Measurements from ENCODE around the gene RCBTB2. TPM values are rescaled to one million over a fixed set of nuclear protein-coding genes. Genes with fewer than 3 reads are reported as not detected.

RCBTB2 gene
- total RNA-seq, 1 experiment from 2014 or later, result 11.7 TPM

DNA sequence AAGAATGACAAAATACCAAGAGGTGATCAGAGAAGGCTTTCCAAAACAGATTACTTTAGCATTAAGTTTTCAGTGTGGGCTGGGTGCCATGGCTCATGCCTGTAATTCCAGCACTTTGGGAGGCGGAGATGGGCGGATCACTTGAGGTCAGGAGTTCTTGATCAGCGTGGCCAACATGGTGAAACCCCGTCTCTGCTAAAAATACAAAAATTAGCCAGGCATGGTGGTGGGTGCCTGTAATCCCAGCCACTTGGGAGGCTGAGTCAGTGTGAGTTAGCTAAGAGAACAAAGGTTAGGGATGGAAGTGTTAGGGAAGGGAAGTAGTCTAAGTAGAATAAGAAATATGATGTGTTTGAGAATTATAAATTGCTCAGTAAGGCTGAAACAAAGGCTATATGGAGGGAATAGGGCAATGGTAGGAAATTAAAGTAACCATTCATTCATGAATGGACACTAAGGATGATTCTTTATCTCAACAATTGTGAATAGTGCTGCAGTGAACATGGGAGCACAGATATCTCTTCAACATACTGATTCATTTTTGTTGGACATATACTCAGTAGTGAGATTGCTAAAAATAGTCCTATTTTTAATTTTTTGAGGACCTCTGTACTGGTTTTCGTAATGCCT, 3.9 kb upstream of the RCBTB2 start:
- Histone ChIP-seq H4K91ac (ENCODE audit: insufficient read length, low read depth, low read length) (no peak overlapping the region), H3K14ac (ENCODE audit: insufficient read depth, low read length) (no peak overlapping the region), H3K23ac (ENCODE audit: insufficient read length, low read depth, low read length) (no peak overlapping the region), H4K8ac (replicated peaks; ENCODE audit: insufficient read length, low read depth, low read length) (no peak overlapping the region), H3K9ac (ENCODE audit: extremely low read depth, insufficient read length, low read length) (no peak overlapping the region), H2BK12ac (ENCODE audit: insufficient read length, low read depth, low read length) (no peak overlapping the region), H4K5ac (ENCODE audit: insufficient read length, low read depth, low read length) (no peak overlapping the region), H3K4me1 (ENCODE audit: insufficient read depth, low read length) (no peaks in the 10 kb centered on the region; the same call in 1 of the 2 replicates), H2BK20ac (ENCODE audit: low read depth, low read length, poor library complexity, severe bottlenecking) (no peak overlapping the region), H3K4me2 (ENCODE audit: insufficient read depth, insufficient read length, low read length) (no peak overlapping the region), H3K4ac (ENCODE audit: low read depth, low read length) (no peak overlapping the region), H3K56ac (ENCODE audit: insufficient read length, low read depth, low read length) (no peak overlapping the region), H4K20me1 (ENCODE audit: control insufficient read depth, insufficient read depth, insufficient read length) (no peaks in the 10 kb centered on the region), H3K27ac (ENCODE audit: insufficient read length, low read depth, low read length) (no peak overlapping the region), H3T11ph (ENCODE audit: low read length) (no peak overlapping the region), H2BK120ac (ENCODE audit: low read depth, low read length, poor library complexity, severe bottlenecking) (no peak overlapping the region), H3K79me2 (ENCODE audit: insufficient read depth, low read length) (no peaks in the 10 kb centered on the region; the same call in 1 of the 2 replicates), H2BK5ac (ENCODE audit: insufficient read length, low read length) (no peak overlapping the region), H2AFZ (ENCODE audit: low read length) (no peak overlapping the region), H2BK15ac (ENCODE audit: low read depth, low read length) (no peak overlapping the region), H3K9me3 (ENCODE audit: control insufficient read depth, low read depth, low read length) (no peaks in the 10 kb centered on the region), H3K18ac (ENCODE audit: insufficient read length, low read depth, low read length) (no peak overlapping the region), H3K79me1 (ENCODE audit: insufficient read depth, low read depth, low read length, poor library complexity, severe bottlenecking) (no peaks in the 10 kb centered on the region), H3K23me2 (ENCODE audit: insufficient read length, low read depth, low read length, poor library complexity, severe bottlenecking) (peaks cover 5% of the 10 kb centered on the region), H3K27me3 (ENCODE audit: insufficient read depth, low read length) (no peaks in the 10 kb centered on the region), H2AK5ac (ENCODE audit: insufficient read length, low read length) (no peak overlapping the region)
- H3K9me3 Mint-ChIP-seq, result no peaks in the 10 kb centered on the region; a peak in 1 of 5 replicates
- H3K27me3 Mint-ChIP-seq (ENCODE audit: low read depth), result no peaks in the 10 kb centered on the region
- H3K4me3 Mint-ChIP-seq, result no peak overlapping the region
- TF ChIP-seq, protein P1, sequence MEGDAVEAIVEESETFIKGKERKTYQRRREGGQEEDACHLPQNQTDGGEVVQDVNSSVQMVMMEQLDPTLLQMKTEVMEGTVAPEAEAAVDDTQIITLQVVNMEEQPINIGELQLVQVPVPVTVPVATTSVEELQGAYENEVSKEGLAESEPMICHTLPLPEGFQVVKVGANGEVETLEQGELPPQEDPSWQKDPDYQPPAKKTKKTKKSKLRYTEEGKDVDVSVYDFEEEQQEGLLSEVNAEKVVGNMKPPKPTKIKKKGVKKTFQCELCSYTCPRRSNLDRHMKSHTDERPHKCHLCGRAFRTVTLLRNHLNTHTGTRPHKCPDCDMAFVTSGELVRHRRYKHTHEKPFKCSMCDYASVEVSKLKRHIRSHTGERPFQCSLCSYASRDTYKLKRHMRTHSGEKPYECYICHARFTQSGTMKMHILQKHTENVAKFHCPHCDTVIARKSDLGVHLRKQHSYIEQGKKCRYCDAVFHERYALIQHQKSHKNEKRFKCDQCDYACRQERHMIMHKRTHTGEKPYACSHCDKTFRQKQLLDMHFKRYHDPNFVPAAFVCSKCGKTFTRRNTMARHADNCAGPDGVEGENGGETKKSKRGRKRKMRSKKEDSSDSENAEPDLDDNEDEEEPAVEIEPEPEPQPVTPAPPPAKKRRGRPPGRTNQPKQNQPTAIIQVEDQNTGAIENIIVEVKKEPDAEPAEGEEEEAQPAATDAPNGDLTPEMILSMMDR (conservative IDR thresholded peaks at IDR 0.05), result no peak
- no CpG with 5 or more reads among the region's 5 CpGs for WGBS (ENCODE audit: extremely low coverage, insufficient read length, low lambda C conversion rate)
- no peaks in the 10 kb centered on the region for H3K36me3 Mint-ChIP-seq (ENCODE audit: insufficient read depth in 1 of 3, low read depth in 3 of 3)
- DNase-seq, result no peak
- no peak overlapping the region for H3K27ac Mint-ChIP-seq
- peaks cover 4 to 10% of the 10 kb centered on the region in 2 experiments for H3K4me1 Mint-ChIP-seq

Measured in H9 (cell line).